HG02973 (cell line): ENCODE data around the gene ST8SIA2.

Experiments
- ATAC-seq: cut with Tn5 transposase; IDR thresholded peaks from one replicate; pipeline ENCODE4 v1.9.1; 2021; ENCODE audit warnings: moderate library complexity; ENCODE audit not compliant: unreplicated experiment

The ST8SIA2 gene

GRCh38 chr15:92480361-92480760, 86.7 kb downstream of the ST8SIA2 start:
- no peak for ATAC-seq

- ATAC-seq: no peak
Measured at GRCh38 chr15:92485441-92485840, 91.8 kb downstream of the ST8SIA2 start.

GRCh38 chr15:92492551-92493115, 99.0 kb downstream of the ST8SIA2 start:
- no peak for ATAC-seq

- ATAC-seq: no peak
Measured at GRCh38 chr15:92494806-92495336, 101.2 kb downstream of the ST8SIA2 start.

- ATAC-seq: no peak
Measured at GRCh38 chr15:92495446-92495845, 101.8 kb downstream of the ST8SIA2 start.

- no peak for ATAC-seq
Measured at GRCh38 chr15:92499731-92500530, 106.2 kb downstream of the ST8SIA2 start.

- no peak for ATAC-seq
Measured at GRCh38 chr15:92502336-92502735, 108.7 kb downstream of the ST8SIA2 start.

- ATAC-seq: no peak
Measured at GRCh38 chr15:92502930-92503857, 109.5 kb downstream of the ST8SIA2 start.

GRCh38 chr15:92503889-92504288, 110.2 kb downstream of the ST8SIA2 start:
- ATAC-seq: no peak

- no peak for ATAC-seq
Measured at GRCh38 chr15:92505611-92506010, 111.9 kb downstream of the ST8SIA2 start.

GRCh38 chr15:92506506-92506905, 112.8 kb downstream of the ST8SIA2 start:
- no peak for ATAC-seq

GRCh38 chr15:92510163-92510882, 116.6 kb downstream of the ST8SIA2 start:
- ATAC-seq: no peak
